Body of pancreas (tissue), 4 donors: ENCODE results near the gene WDR7.

Experiments
- POLR2A ChIP-seq, 3 donors: fragments of 450-650 bp; IDR thresholded peaks; one replicate each; pipeline ENCODE4 v1.6.1; 2016; ENCODE audit warnings: antibody characterized with exemption in 3 of 3, mild to moderate bottlenecking in 2 of 3
- TF ChIP-seq, protein P1 (sequence below), 7 experiments: fragments of 450-650 bp in 4 of 7; fragments of 200-600 bp in 3 of 7; sonication (generic) in 3 of 7; IDR thresholded peaks; one replicate each; pipeline ENCODE4 v1.5.1; 2016 to 2019; ENCODE audit warnings: antibody characterized with exemption in 7 of 7

DNA sequence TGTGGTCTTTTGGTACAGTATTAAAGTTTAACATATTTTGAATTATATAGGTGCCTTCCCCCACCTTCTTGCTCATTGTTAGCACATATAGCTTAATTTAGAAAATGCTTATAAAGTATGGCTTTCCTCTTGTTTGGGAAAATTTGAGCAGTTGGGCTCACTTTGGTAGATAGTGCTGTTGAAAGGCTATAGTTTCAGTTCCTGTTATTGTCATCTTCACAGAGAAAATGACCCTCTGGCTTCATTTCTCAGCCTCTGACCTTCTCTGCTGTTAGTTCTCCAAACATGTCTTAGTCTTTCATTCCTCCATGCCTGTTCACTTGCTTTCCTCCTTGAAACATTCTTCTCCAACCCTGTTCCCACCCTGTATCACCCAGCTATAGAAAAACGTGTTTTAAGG is 200.6 kb downstream of the WDR7 start:
- TF ChIP-seq, protein P1, sequence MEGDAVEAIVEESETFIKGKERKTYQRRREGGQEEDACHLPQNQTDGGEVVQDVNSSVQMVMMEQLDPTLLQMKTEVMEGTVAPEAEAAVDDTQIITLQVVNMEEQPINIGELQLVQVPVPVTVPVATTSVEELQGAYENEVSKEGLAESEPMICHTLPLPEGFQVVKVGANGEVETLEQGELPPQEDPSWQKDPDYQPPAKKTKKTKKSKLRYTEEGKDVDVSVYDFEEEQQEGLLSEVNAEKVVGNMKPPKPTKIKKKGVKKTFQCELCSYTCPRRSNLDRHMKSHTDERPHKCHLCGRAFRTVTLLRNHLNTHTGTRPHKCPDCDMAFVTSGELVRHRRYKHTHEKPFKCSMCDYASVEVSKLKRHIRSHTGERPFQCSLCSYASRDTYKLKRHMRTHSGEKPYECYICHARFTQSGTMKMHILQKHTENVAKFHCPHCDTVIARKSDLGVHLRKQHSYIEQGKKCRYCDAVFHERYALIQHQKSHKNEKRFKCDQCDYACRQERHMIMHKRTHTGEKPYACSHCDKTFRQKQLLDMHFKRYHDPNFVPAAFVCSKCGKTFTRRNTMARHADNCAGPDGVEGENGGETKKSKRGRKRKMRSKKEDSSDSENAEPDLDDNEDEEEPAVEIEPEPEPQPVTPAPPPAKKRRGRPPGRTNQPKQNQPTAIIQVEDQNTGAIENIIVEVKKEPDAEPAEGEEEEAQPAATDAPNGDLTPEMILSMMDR (IDR thresholded peaks at IDR 0.05): no peak
- TF ChIP-seq POLR2A (IDR thresholded peaks at IDR 0.05): no peak
